Stomach (tissue), 4 donors: ENCODE measurements around the gene TBL3.

ENCODE experiments used
- POLR2A ChIP-seq, 4 donors: fragments of 450-650 bp; IDR thresholded peaks; one replicate each; pipeline ENCODE4 v1.6.1; 2016; ENCODE audit warnings: antibody characterized with exemption in 4 of 4, control low read depth in 2 of 4, mild to moderate bottlenecking in 1 of 4, moderate library complexity in 1 of 4
- POLR2AphosphoS5 ChIP-seq, 3 donors: sonication (generic); formaldehyde crosslinking; IDR thresholded peaks; one replicate each; pipeline ENCODE4 v1.6.1; 2016; ENCODE audit warnings: antibody characterized with exemption in 3 of 3
- TF ChIP-seq, protein P1 (sequence below), 7 experiments: fragments of 450-650 bp in 4 of 7; fragments of 200-600 bp in 3 of 7; sonication (generic) in 3 of 7; IDR thresholded peaks; one replicate each; pipeline ENCODE4 v1.5.1; 2016 to 2019; ENCODE audit warnings: antibody characterized with exemption in 7 of 7, control low read depth in 2 of 7, mild to moderate bottlenecking in 1 of 7

DNA sequence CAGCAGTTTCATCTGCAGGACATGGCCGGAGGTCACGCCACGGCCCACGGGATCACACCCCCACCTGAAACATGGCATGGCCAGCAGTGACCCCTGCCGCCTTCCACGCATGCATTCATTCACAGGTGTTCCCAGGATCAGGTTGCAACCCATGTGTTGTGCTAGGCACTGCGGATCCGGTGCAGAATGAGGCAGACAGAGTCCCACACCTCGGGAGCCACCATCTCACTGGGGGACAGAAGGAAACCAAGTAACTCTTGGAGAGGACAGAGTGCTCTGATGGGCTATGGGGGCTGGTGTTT lies 24.5 kb upstream of the TBL3 start:
- TF ChIP-seq, protein P1, sequence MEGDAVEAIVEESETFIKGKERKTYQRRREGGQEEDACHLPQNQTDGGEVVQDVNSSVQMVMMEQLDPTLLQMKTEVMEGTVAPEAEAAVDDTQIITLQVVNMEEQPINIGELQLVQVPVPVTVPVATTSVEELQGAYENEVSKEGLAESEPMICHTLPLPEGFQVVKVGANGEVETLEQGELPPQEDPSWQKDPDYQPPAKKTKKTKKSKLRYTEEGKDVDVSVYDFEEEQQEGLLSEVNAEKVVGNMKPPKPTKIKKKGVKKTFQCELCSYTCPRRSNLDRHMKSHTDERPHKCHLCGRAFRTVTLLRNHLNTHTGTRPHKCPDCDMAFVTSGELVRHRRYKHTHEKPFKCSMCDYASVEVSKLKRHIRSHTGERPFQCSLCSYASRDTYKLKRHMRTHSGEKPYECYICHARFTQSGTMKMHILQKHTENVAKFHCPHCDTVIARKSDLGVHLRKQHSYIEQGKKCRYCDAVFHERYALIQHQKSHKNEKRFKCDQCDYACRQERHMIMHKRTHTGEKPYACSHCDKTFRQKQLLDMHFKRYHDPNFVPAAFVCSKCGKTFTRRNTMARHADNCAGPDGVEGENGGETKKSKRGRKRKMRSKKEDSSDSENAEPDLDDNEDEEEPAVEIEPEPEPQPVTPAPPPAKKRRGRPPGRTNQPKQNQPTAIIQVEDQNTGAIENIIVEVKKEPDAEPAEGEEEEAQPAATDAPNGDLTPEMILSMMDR (IDR thresholded peaks at IDR 0.05), result no peak
- TF ChIP-seq POLR2AphosphoS5 (IDR thresholded peaks at IDR 0.05) (no peak), POLR2A (IDR thresholded peaks at IDR 0.05) (no peak)
